GM23338 (cell line): Measurements from ENCODE around the gene MPZ. TPM values are rescaled to one million over a fixed set of nuclear protein-coding genes. Genes with fewer than 3 reads are reported as not detected.

Experiments used
- EZH2 ChIP-seq: fragments of 200-600 bp; sonication (generic); IDR thresholded peaks from one replicate; pipeline ENCODE4 v1.8.0; 2017; ENCODE audit warnings: antibody characterized with exemption, mild to moderate bottlenecking, low read depth; ENCODE audit not compliant: unreplicated experiment
- ZNF331 ChIP-seq: fragments of 250-450 bp; sonication (Bioruptor Pico); IDR thresholded peaks from 2 replicates; pipeline ENCODE4 v1.5.0; 2020; ENCODE audit warnings: low read depth, mild to moderate bottlenecking, moderate library complexity
- polyA plus RNA-seq: library from polyadenylated mRNA; unstranded; fragments of >200 nt; fragmentation: Nextera tagmentation; extraction: Ambion mirVana; gene quantifications from 2 replicates; pipeline ENCODE4 v1.2.1, GENCODE V29; 2016
- total RNA-seq: library from RNA; depleted of rRNA; stranded (reverse); fragments of >200 nt; shearing (Covaris generic); gene quantifications from 2 replicates; pipeline ENCODE4 v1.2.3, GENCODE V29; 2014
- TF ChIP-seq, protein P1 (sequence below): IDR thresholded peaks from one replicate; pipeline ENCODE4 v1.6.1; 2018; ENCODE audit warnings: antibody characterized with exemption; ENCODE audit not compliant: unreplicated experiment
- TF ChIP-seq, protein P2 (sequence below): fragments of 250-450 bp; sonication (Bioruptor Pico); IDR thresholded peaks from 2 replicates; pipeline ENCODE4 v1.5.0; 2020; ENCODE audit warnings: mild to moderate bottlenecking, moderate library complexity

Gene MPZ
- total and polyA plus RNA-seq, 2 experiments from 2014 or later: 1.9 to 4.0 TPM

DNA sequence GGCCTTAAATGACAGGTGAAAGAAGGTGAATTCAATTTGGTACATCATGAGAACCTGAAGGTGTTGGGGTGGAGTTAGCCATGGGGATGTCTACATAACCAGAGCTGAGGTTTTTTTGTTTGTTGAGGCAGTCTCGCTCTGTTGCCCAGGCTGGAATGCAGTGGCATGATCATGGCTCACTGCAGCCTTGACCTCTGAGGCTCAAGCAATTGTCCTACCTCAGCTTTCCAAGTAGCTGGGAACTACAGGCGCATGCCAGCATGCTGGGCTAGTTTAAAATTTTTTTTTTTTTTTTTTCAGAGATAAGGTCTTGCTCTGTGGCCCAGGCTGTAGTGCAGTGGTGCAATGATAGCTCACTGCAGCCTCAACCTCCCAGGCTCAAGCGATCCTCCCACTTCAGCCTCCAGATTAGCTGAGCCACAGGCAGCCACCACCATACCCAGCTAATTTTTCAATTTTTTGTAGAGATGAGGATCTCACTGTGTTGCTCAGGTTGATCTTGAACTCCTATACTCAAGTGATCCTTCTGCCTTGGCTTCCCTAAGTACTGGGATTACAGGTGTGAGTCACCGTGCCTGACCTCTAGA, 1.9 kb upstream of the MPZ start (continued):
- TF ChIP-seq, protein P1, sequence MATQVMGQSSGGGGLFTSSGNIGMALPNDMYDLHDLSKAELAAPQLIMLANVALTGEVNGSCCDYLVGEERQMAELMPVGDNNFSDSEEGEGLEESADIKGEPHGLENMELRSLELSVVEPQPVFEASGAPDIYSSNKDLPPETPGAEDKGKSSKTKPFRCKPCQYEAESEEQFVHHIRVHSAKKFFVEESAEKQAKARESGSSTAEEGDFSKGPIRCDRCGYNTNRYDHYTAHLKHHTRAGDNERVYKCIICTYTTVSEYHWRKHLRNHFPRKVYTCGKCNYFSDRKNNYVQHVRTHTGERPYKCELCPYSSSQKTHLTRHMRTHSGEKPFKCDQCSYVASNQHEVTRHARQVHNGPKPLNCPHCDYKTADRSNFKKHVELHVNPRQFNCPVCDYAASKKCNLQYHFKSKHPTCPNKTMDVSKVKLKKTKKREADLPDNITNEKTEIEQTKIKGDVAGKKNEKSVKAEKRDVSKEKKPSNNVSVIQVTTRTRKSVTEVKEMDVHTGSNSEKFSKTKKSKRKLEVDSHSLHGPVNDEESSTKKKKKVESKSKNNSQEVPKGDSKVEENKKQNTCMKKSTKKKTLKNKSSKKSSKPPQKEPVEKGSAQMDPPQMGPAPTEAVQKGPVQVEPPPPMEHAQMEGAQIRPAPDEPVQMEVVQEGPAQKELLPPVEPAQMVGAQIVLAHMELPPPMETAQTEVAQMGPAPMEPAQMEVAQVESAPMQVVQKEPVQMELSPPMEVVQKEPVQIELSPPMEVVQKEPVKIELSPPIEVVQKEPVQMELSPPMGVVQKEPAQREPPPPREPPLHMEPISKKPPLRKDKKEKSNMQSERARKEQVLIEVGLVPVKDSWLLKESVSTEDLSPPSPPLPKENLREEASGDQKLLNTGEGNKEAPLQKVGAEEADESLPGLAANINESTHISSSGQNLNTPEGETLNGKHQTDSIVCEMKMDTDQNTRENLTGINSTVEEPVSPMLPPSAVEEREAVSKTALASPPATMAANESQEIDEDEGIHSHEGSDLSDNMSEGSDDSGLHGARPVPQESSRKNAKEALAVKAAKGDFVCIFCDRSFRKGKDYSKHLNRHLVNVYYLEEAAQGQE: no peak
- TF ChIP-seq, protein P2, sequence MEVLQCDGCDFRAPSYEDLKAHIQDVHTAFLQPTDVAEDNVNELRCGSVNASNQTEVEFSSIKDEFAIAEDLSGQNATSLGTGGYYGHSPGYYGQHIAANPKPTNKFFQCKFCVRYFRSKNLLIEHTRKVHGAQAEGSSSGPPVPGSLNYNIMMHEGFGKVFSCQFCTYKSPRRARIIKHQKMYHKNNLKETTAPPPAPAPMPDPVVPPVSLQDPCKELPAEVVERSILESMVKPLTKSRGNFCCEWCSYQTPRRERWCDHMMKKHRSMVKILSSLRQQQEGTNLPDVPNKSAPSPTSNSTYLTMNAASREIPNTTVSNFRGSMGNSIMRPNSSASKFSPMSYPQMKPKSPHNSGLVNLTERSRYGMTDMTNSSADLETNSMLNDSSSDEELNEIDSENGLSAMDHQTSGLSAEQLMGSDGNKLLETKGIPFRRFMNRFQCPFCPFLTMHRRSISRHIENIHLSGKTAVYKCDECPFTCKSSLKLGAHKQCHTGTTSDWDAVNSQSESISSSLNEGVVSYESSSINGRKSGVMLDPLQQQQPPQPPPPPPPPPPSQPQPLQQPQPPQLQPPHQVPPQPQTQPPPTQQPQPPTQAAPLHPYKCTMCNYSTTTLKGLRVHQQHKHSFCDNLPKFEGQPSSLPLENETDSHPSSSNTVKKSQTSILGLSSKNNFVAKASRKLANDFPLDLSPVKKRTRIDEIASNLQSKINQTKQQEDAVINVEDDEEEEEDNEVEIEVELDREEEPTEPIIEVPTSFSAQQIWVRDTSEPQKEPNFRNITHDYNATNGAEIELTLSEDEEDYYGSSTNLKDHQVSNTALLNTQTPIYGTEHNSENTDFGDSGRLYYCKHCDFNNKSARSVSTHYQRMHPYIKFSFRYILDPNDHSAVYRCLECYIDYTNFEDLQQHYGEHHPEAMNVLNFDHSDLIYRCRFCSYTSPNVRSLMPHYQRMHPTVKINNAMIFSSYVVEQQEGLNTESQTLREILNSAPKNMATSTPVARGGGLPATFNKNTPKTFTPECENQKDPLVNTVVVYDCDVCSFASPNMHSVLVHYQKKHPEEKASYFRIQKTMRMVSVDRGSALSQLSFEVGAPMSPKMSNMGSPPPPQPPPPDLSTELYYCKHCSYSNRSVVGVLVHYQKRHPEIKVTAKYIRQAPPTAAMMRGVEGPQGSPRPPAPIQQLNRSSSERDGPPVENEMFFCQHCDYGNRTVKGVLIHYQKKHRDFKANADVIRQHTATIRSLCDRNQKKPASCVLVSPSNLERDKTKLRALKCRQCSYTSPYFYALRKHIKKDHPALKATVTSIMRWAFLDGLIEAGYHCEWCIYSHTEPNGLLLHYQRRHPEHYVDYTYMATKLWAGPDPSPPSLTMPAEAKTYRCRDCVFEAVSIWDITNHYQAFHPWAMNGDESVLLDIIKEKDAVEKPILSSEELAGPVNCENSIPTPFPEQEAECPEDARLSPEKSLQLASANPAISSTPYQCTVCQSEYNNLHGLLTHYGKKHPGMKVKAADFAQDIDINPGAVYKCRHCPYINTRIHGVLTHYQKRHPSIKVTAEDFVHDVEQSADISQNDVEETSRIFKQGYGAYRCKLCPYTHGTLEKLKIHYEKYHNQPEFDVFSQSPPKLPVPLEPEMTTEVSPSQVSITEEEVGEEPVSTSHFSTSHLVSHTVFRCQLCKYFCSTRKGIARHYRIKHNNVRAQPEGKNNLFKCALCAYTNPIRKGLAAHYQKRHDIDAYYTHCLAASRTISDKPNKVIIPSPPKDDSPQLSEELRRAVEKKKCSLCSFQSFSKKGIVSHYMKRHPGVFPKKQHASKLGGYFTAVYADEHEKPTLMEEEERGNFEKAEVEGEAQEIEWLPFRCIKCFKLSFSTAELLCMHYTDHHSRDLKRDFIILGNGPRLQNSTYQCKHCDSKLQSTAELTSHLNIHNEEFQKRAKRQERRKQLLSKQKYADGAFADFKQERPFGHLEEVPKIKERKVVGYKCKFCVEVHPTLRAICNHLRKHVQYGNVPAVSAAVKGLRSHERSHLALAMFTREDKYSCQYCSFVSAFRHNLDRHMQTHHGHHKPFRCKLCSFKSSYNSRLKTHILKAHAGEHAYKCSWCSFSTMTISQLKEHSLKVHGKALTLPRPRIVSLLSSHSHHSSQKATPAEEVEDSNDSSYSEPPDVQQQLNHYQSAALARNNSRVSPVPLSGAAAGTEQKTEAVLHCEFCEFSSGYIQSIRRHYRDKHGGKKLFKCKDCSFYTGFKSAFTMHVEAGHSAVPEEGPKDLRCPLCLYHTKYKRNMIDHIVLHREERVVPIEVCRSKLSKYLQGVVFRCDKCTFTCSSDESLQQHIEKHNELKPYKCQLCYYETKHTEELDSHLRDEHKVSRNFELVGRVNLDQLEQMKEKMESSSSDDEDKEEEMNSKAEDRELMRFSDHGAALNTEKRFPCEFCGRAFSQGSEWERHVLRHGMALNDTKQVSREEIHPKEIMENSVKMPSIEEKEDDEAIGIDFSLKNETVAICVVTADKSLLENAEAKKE (CRISPR knock-in tag): no peak
- no peak for TF ChIP-seq ZNF331 (CRISPR knock-in tag)
- no peak for TF ChIP-seq EZH2
